Endothelial cell of umbilical vein (primary cell): ENCODE measurements around the gene SHOC2. TPM values are rescaled to one million over a fixed set of nuclear protein-coding genes. Genes with fewer than 3 reads are reported as not detected.

Experiments used
- BruUV-seq: library from RNA; stranded (reverse); fragments of 400-500 nt; replicated peaks from 2 replicates; lab custom pipeline; 2021; lab: Mats Ljungman, UMichigan
- CTCF ChIA-PET: fragments of 300-600, 350-600 bp; sonication (Branson Sonifier 250); formaldehyde crosslinking; loops from one replicate; lab custom pipeline; 2021; ENCODE audit warnings: antibody characterized with exemption, inconsistent platforms; lab: Charles Lee
- POLR2A ChIA-PET: fragments of 300-600, 350-600 bp; sonication (Branson Sonifier 250); formaldehyde crosslinking; loops from one replicate; lab custom pipeline; 2021; ENCODE audit warnings: antibody characterized with exemption, inconsistent platforms; lab: Charles Lee
- DNase-seq: peaks from one replicate; pipeline ENCODE4 v3.0.0-alpha.2; 2011; ENCODE audit warnings: low read depth, low spot score
- FAIRE-seq: peaks from 2 replicates; lab custom pipeline; 2011; peaks lifted over from hg19 to GRCh38; lab: Jason Lieb, UNC
- H2AFZ ChIP-seq: 2 replicates; pipeline ENCODE4 v1.6.0; 2012; ENCODE audit warnings: low read depth, low read length, control low read depth, inconsistent platforms
- H3K27ac ChIP-seq: 2 replicates; pipeline ENCODE4 v1.5.1; 2011; ENCODE audit warnings: low read depth, mild to moderate bottlenecking, control low read depth, low read length, moderate library complexity; ENCODE audit not compliant: insufficient read depth
- H3K27me3 ChIP-seq, 2 experiments: 2 replicates each; pipeline versions ENCODE4 v1.6.0 to v1.6.1; 2011; ENCODE audit warnings: low read length in 2 of 2, mixed read lengths in 1 of 2; ENCODE audit not compliant: control insufficient read depth in 2 of 2, insufficient read depth in 2 of 2
- H3K36me3 ChIP-seq, 2 experiments: 2 replicates in 1 of 2; 3 replicates in 1 of 2; pipeline ENCODE4 v1.5.1; 2011; ENCODE audit warnings: low read length in 2 of 2, mild to moderate bottlenecking in 1 of 2, moderate library complexity in 1 of 2; ENCODE audit not compliant: control insufficient read depth in 2 of 2, insufficient read depth in 2 of 2; ENCODE audit errors: extremely low read depth in 1 of 2
- H3K4me1 ChIP-seq: 3 replicates; pipeline ENCODE4 v1.5.1; 2011; ENCODE audit warnings: mild to moderate bottlenecking, low read length; ENCODE audit not compliant: control insufficient read depth, insufficient read depth; ENCODE audit errors: extremely low read depth
- H3K4me2 ChIP-seq: 2 replicates; pipeline ENCODE4 v1.6.1; 2011; ENCODE audit warnings: low read length, control low read depth, mixed read lengths; ENCODE audit not compliant: insufficient read depth
- H3K4me3 ChIP-seq, 3 experiments: fragments of 200-600 bp in 1 of 3; sonication (generic), shearing (Covaris generic) in 1 of 3; replicated peaks in 1 of 3; 2 replicates each; pipeline ENCODE4 v1.5.1; 2011 to 2016; ENCODE audit warnings: control low read depth in 3 of 3, low read length in 3 of 3, mild to moderate bottlenecking in 2 of 3, inconsistent platforms in 1 of 3, low read depth in 1 of 3, moderate library complexity in 1 of 3; ENCODE audit not compliant: insufficient read depth in 1 of 3
- H3K79me2 ChIP-seq: 2 replicates; pipeline ENCODE4 v1.6.0; 2012; ENCODE audit warnings: low read length, inconsistent platforms; ENCODE audit not compliant: control insufficient read depth, insufficient read depth
- H3K9ac ChIP-seq: replicated peaks from 2 replicates; pipeline ENCODE3; 2011; ENCODE audit warnings: low read length, control low read depth; ENCODE audit not compliant: insufficient read depth; ENCODE audit errors: extremely low read depth
- H3K9me1 ChIP-seq: replicated peaks from 3 replicates; pipeline ENCODE4 v1.6.0; 2011; ENCODE audit warnings: mild to moderate bottlenecking, low read length; ENCODE audit not compliant: control insufficient read depth, insufficient read depth; ENCODE audit errors: extremely low read depth
- H3K9me3 ChIP-seq: replicated peaks from 2 replicates; pipeline ENCODE4 v1.5.1; 2012; ENCODE audit warnings: low read length, inconsistent platforms; ENCODE audit not compliant: control insufficient read depth, insufficient read depth
- H4K20me1 ChIP-seq: replicated peaks from 2 replicates; pipeline ENCODE3; 2011; ENCODE audit warnings: mild to moderate bottlenecking, low read length; ENCODE audit not compliant: control insufficient read depth, insufficient read depth; ENCODE audit errors: extremely low read depth
- EZH2 ChIP-seq: IDR thresholded peaks from 2 replicates; pipeline ENCODE4 v1.6.1; 2012; ENCODE audit warnings: borderline replicate concordance, low read depth, mild to moderate bottlenecking, moderate library complexity, low read length, inconsistent platforms; ENCODE audit not compliant: severe bottlenecking
- FOS ChIP-seq: IDR thresholded peaks from 2 replicates; pipeline ENCODE4 v1.6.1; 2011; ENCODE audit warnings: mild to moderate bottlenecking, low read length, moderate library complexity, borderline replicate concordance; ENCODE audit not compliant: insufficient read depth
- GATA2 ChIP-seq: IDR thresholded peaks from 2 replicates; pipeline ENCODE4 v1.7.0; 2011; ENCODE audit warnings: low read depth, mild to moderate bottlenecking, moderate library complexity, mixed read lengths, low read length; ENCODE audit not compliant: insufficient read length, insufficient read depth
- JUN ChIP-seq: IDR thresholded peaks from 2 replicates; pipeline ENCODE4 v1.6.1; 2011; ENCODE audit warnings: borderline replicate concordance, low read depth; ENCODE audit not compliant: insufficient read length, insufficient read depth
- MAX ChIP-seq: IDR thresholded peaks from 2 replicates; pipeline ENCODE4 v1.6.1; 2011; ENCODE audit not compliant: insufficient read depth, insufficient read length
- MYC ChIP-seq: IDR thresholded peaks from one replicate; pipeline ENCODE4 v1.6.1; 2011; ENCODE audit warnings: mild to moderate bottlenecking, low read depth, low read length
- POLR2A ChIP-seq: IDR thresholded peaks from 2 replicates; pipeline ENCODE4 v1.6.1; 2012; ENCODE audit warnings: low read depth, mild to moderate bottlenecking, control low read depth, low read length
- POLR2AphosphoS5 ChIP-seq: IDR thresholded peaks from 2 replicates; pipeline ENCODE4 v1.6.1; 2012; ENCODE audit warnings: low read depth, mild to moderate bottlenecking, control low read depth, low read length, moderate library complexity; ENCODE audit not compliant: insufficient read depth
- dilution Hi-C: fragments of 300-500 bp; cut with MboI; formaldehyde crosslinking; loops from one replicate; pipeline ENCODE4 v1.15.0; 2019; ENCODE audit warnings: low sequenced_read_pairs; ENCODE audit not compliant: extremely low pct_ligation_motif_present
- intact Hi-C: fragments of 100-400 bp; cut with micrococcal nuclease; formaldehyde crosslinking; loops from one replicate; pipeline ENCODE4 v1.10.0; 2022
- polyA plus RNA-seq, 4 experiments: library from polyadenylated mRNA; depleted of rRNA in 3 of 4; stranded (reverse) in 3 of 4; unstranded in 1 of 4; fragments of >200 nt; gene quantifications; 2 replicates each; pipeline versions ENCODE4 v1.2.1 to v1.2.3, GENCODE V29; 2011 to 2012; ENCODE audit warnings: missing spikeins in 1 of 4
- total RNA-seq: library from RNA; stranded (reverse); gene quantifications from 2 replicates; pipeline ENCODE4 v1.2.3, GENCODE V29; 2021
- TF ChIP-seq, protein P1 (sequence below), 2 donors: IDR thresholded peaks; 1 replicate in 1 of 2; 2 replicates in 1 of 2; pipeline ENCODE4 v1.5.1; 2011; ENCODE audit warnings: low read length in 2 of 2, mild to moderate bottlenecking in 2 of 2, moderate library complexity in 2 of 2, control low read depth in 1 of 2, inconsistent platforms in 1 of 2, low read depth in 1 of 2; ENCODE audit not compliant: insufficient read depth in 1 of 2; ENCODE audit errors: extremely low read depth in 1 of 2

The SHOC2 gene
- total and polyA plus RNA-seq, 2 donors (not counting 3 experiments of a cell fraction or from before 2014, with no cell fraction given) = 13.0 to 37.1 TPM

DNA sequence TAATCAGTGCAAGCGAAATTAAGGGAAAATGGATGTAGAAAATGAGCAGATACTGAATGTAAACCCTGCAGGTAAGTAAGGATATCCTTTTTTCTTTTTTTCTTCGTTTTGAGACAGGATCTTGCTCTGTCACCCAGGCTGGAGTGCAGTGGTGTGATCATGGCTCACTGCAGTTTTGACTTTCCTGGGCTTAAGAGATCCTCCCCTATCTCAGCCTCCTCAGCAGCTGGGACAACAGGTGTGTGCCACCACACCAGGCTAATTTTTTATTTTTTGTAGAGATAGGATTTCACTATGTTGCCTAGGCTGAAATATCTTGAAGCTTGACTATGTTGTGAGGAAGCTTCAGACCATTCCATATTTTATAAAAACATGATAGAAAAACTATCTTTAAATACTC is 43.4 kb upstream of the SHOC2 start:
- CTCF ChIA-PET = interaction anchor here (1.0 to 1.3 kb wide), 2 partner anchors 16 to 117 kb away, joined by 3 read pairs; no protein-coding TSS in a partner anchor
- H3K9ac ChIP-seq = no peak overlapping the region
- intact Hi-C loops = no loop called here
- H3K4me2 ChIP-seq = no peak overlapping the region
- peaks cover 0 to 3% of the 10 kb centered on the region in 2 experiments for H3K27me3 ChIP-seq
- no TSS peak for BruUV-seq
- H3K27ac ChIP-seq = no peak overlapping the region
- H4K20me1 ChIP-seq = no peaks in the 10 kb centered on the region
- POLR2A ChIA-PET = no interaction called here
- FAIRE-seq (no peak), DNase-seq (no peak)
- no peaks in the 10 kb centered on the region for H3K9me1 ChIP-seq
- no peak overlapping the region for H2AFZ ChIP-seq
- H3K36me3 ChIP-seq = no peaks in the 10 kb centered on the region
- H3K79me2 ChIP-seq = no peaks in the 10 kb centered on the region
- H3K9me3 ChIP-seq = no peaks in the 10 kb centered on the region
- H3K4me1 ChIP-seq = peaks cover 19% of the 10 kb centered on the region
- TF ChIP-seq, protein P1, sequence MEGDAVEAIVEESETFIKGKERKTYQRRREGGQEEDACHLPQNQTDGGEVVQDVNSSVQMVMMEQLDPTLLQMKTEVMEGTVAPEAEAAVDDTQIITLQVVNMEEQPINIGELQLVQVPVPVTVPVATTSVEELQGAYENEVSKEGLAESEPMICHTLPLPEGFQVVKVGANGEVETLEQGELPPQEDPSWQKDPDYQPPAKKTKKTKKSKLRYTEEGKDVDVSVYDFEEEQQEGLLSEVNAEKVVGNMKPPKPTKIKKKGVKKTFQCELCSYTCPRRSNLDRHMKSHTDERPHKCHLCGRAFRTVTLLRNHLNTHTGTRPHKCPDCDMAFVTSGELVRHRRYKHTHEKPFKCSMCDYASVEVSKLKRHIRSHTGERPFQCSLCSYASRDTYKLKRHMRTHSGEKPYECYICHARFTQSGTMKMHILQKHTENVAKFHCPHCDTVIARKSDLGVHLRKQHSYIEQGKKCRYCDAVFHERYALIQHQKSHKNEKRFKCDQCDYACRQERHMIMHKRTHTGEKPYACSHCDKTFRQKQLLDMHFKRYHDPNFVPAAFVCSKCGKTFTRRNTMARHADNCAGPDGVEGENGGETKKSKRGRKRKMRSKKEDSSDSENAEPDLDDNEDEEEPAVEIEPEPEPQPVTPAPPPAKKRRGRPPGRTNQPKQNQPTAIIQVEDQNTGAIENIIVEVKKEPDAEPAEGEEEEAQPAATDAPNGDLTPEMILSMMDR (IDR thresholded peaks at IDR 0.05; ENCODE audit: extremely low read depth in 1 of 2, insufficient read depth in 1 of 2, low read depth in 1 of 2, low read length in 2 of 2) = no peak
- dilution Hi-C loops = no loop called here
- H3K4me3 ChIP-seq = no peak overlapping the region

DNA sequence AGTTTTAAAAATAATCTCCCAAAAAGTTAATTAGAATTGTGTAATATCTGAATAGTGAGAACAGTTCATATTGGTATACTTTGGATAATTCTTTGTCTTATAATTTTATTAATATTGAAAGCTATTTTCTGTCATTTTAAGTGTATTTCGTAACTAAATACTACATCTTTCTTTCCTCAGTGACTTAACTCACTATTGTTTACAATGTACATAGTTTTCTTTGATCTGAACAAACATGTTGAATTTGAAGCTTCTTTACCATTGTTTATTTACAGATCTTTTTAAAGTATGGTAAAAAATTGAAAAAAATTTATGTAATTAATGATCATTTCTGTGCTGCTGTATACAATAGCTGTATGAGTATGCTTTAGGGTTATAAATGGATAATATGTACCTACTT is 42.6 kb upstream of the SHOC2 start:
- no peaks in the 10 kb centered on the region for H3K36me3 ChIP-seq
- dilution Hi-C loops (no loop called here), intact Hi-C loops (no loop called here)
- ChIA-PET POLR2A (no interaction called here), CTCF (interaction anchor here (0.8 to 1.2 kb wide), 3 partner anchors 10 to 17 kb away, joined by 3 to 5 read pairs (median 3); no protein-coding TSS in a partner anchor)
- TF ChIP-seq EZH2 = no peak
- no peak for TF ChIP-seq GATA2
- TF ChIP-seq POLR2A = no peak
- TF ChIP-seq POLR2AphosphoS5 = no peak
- no peak for TF ChIP-seq JUN
- TF ChIP-seq FOS = no peak
- TF ChIP-seq MYC = no peak
- no peak for TF ChIP-seq MAX
- TF ChIP-seq, protein P1 (IDR thresholded peaks at IDR 0.05; ENCODE audit: extremely low read depth in 1 of 2, insufficient read depth in 1 of 2, low read depth in 1 of 2, low read length in 2 of 2) = no peak
- H3K9me1 ChIP-seq = no peaks in the 10 kb centered on the region
- no peaks in the 10 kb centered on the region for H3K79me2 ChIP-seq
- H3K27ac ChIP-seq = no peak overlapping the region
- H3K4me2 ChIP-seq = no peak overlapping the region
- H3K27me3 ChIP-seq = peaks cover 0 to 3% of the 10 kb centered on the region in 2 experiments
- no peak overlapping the region for H3K4me3 ChIP-seq
- no peak overlapping the region for H2AFZ ChIP-seq
- no peak for DNase-seq
- no TSS peak for BruUV-seq
- H4K20me1 ChIP-seq = no peaks in the 10 kb centered on the region
- FAIRE-seq = no peak
- no peak overlapping the region for H3K9ac ChIP-seq
- H3K4me1 ChIP-seq = peaks cover 16% of the 10 kb centered on the region
- no peaks in the 10 kb centered on the region for H3K9me3 ChIP-seq
